Karpas-422 (cell line): ENCODE data around the gene SNAP29. TPM values are rescaled to one million over a fixed set of nuclear protein-coding genes. Genes with fewer than 3 reads are reported as not detected.
A peak's percentile ranks its signal among the peaks of the same experiment; 100 is the strongest.

Source experiments
- DNase-seq: peaks from one replicate; pipeline ENCODE4 v3.0.0-alpha.2; 2015
- H2AFZ ChIP-seq: fragments of 200-600 bp; sonication (generic); 2 replicates; pipeline ENCODE4 v1.6.1; 2014; ENCODE audit warnings: antibody characterized with exemption, low read length, mixed read lengths
- H3K27ac ChIP-seq: fragments of 200-600 bp; sonication (generic); 2 replicates; pipeline ENCODE4 v1.5.1; 2014; ENCODE audit warnings: mild to moderate bottlenecking, low read length, moderate library complexity
- H3K27me3 ChIP-seq: fragments of 200-600 bp; sonication (generic); 2 replicates; pipeline ENCODE4 v1.6.1; 2014; ENCODE audit warnings: low read length, mixed read lengths
- H3K36me3 ChIP-seq: fragments of 200-600 bp; sonication (generic); 2 replicates; pipeline ENCODE4 v1.6.1; 2014; ENCODE audit warnings: low read length, mixed read lengths; ENCODE audit not compliant: insufficient read depth
- H3K4me1 ChIP-seq: fragments of 200-600 bp; sonication (generic); 2 replicates; pipeline ENCODE4 v1.6.1; 2014; ENCODE audit warnings: mild to moderate bottlenecking, low read length, mixed read lengths
- H3K4me2 ChIP-seq: fragments of 200-600 bp; sonication (generic); 2 replicates; pipeline ENCODE4 v1.6.1; 2014; ENCODE audit warnings: low read length, low read depth, mild to moderate bottlenecking; ENCODE audit not compliant: poor library complexity, severe bottlenecking
- H3K4me3 ChIP-seq: fragments of 200-600 bp; sonication (generic); 2 replicates; pipeline ENCODE4 v1.5.1; 2014; ENCODE audit warnings: mild to moderate bottlenecking, antibody characterized with exemption, low read length, mixed read lengths
- H3K79me2 ChIP-seq: fragments of 200-600 bp; sonication (generic); 2 replicates; pipeline ENCODE4 v1.6.1; 2014; ENCODE audit warnings: mild to moderate bottlenecking, low read length, mixed read lengths
- H3K9ac ChIP-seq: fragments of 200-600 bp; sonication (generic); 2 replicates; pipeline ENCODE4 v1.6.0; 2014; ENCODE audit warnings: low read length
- H3K9me2 ChIP-seq: fragments of 200-600 bp; sonication (generic), shearing (Covaris generic); replicated peaks from 2 replicates; pipeline ENCODE4 v1.6.0; 2014; ENCODE audit warnings: mild to moderate bottlenecking, low read length, moderate library complexity; ENCODE audit not compliant: insufficient read depth
- H3K9me3 ChIP-seq: fragments of 300-700, 200-600 bp; sonication (generic); 2 replicates; pipeline ENCODE4 v1.6.1; 2014; ENCODE audit warnings: low read length, mixed read lengths
- H4K20me1 ChIP-seq: fragments of 200-600 bp; sonication (generic); 2 replicates; pipeline ENCODE4 v1.6.1; 2014; ENCODE audit warnings: mild to moderate bottlenecking, antibody characterized with exemption, low read length, low read depth; ENCODE audit not compliant: insufficient read depth
- total RNA-seq: library from RNA; depleted of rRNA; stranded (reverse); fragments of >200 nt; shearing (Covaris generic); gene quantifications from 2 replicates; pipeline ENCODE4 v1.2.3, GENCODE V29; 2014; ENCODE audit warnings: low replicate concordance; rRNA removed

SNAP29 gene
- total RNA-seq = 10.1 and 17.4 TPM in 2 replicates

DNA sequence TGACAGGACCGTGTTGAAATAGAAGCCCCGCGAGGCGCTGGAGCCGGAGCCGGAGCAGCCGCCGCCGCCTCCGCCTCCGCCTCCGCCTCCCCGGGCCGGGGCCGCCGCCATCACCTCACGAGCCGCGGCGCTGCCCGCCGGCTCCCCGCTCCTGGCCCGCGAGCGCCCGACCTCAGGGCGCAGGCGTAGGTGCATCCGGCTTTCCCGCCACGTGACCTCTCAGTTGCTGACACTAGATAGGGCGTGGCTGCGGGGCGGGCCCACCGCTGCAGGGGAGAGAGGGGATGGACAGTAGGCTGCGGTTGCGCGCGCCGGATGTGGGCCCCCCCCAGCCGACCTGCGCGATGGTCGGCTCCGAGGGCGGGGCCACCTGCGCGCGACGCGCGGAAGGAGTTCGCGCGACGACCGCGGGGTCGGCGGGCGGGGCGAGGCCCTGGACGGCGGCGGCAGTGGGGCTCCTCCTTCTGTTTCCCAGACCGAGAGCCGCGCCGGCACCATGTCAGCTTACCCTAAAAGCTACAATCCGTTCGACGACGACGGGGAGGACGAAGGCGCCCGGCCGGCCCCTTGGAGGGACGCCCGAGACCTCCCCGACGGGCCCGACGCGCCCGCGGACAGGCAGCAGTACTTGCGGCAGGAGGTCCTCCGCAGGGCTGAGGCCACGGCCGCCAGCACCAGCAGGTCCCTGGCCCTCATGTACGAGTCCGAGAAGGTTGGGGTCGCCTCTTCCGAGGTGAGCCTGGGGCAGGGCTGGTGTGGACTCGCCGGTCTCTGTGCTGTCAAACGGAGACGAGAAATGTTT is at the start of gene SNAP29, which contains the start of gene PI4KA:
Gene SNAP29 (plus strand): TSS at position 393 of the 802 bp plus-strand sequence. CDS start 104 bp downstream, at position 497.
Gene PI4KA (minus strand): TSS at position 197 of the 802 bp plus-strand sequence. CDS start 86 bp downstream, at position 111.
- peak within 1 kb of the TSS; percentile 89 for H3K4me3 ChIP-seq
- H3K27ac ChIP-seq = peak within 1 kb of the TSS; percentile 60
- no peaks in the 10 kb centered on the region for H3K27me3 ChIP-seq
- H3K9me2 ChIP-seq = no peaks in the 10 kb centered on the region
- H3K9me3 ChIP-seq = no peaks in the 10 kb centered on the region
- peak within 1 kb of the TSS; percentile 72 for H2AFZ ChIP-seq
- peaks cover 80% of the 10 kb centered on the region for H3K79me2 ChIP-seq
- peak within 1 kb of the TSS; percentile 91 for H3K4me2 ChIP-seq
- H3K4me1 ChIP-seq = peaks cover 29% of the 10 kb centered on the region
- peak; percentile 99 for DNase-seq
- peak within 1 kb of the TSS; percentile 87 for H3K9ac ChIP-seq
- no peaks in the 10 kb centered on the region for H3K36me3 ChIP-seq
- peaks cover 12% of the 10 kb centered on the region for H4K20me1 ChIP-seq

- H3K27ac ChIP-seq = no peak overlapping the region
- H3K9me2 ChIP-seq = no peaks in the 10 kb centered on the region
- H2AFZ ChIP-seq = no peak overlapping the region
- H3K9ac ChIP-seq = no peak overlapping the region
- no peaks in the 10 kb centered on the region for H3K9me3 ChIP-seq
- peaks cover 26% of the 10 kb centered on the region for H3K36me3 ChIP-seq
- H3K4me2 ChIP-seq = no peak overlapping the region
- H4K20me1 ChIP-seq = no peaks in the 10 kb centered on the region
- H3K4me1 ChIP-seq = no peaks in the 10 kb centered on the region
- H3K4me3 ChIP-seq = no peak overlapping the region
- no peaks in the 10 kb centered on the region for H3K27me3 ChIP-seq
- DNase-seq = no peak
- H3K79me2 ChIP-seq = no peaks in the 10 kb centered on the region
Measured at GRCh38 chr22:20809538-20810185, 49.1 kb upstream of the SNAP29 start.

GRCh38 chr22:20810645-20811044 is 48.2 kb upstream of the SNAP29 start:
- Histone ChIP-seq H3K9ac (no peak overlapping the region), H3K27ac (no peak overlapping the region), H2AFZ (no peak overlapping the region), H3K36me3 (peaks cover 26% of the 10 kb centered on the region), H3K4me1 (no peaks in the 10 kb centered on the region), H3K27me3 (no peaks in the 10 kb centered on the region), H3K4me3 (no peak overlapping the region), H3K79me2 (no peaks in the 10 kb centered on the region), H3K9me3 (no peaks in the 10 kb centered on the region), H3K4me2 (no peak overlapping the region), H4K20me1 (no peaks in the 10 kb centered on the region), H3K9me2 (no peaks in the 10 kb centered on the region)
- DNase-seq = no peak

DNA sequence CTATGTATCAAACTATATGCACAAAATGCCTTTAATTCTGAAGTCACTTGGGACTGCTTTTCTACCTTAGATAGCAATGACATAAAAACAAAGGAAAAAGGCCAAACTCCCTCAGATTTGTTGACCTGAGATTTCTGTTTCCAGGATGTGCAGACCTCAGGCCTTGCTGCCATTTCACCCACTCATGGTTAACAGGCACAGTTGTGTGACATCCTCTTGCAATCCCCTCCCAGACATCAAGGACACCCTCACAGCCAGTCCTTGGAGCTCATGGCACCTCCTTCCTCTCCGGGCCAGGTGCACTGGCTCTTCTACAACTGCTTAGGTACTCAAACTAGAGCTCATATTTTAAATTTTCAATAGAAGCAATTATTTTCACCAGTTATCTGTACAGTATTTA is 47.6 kb upstream of the SNAP29 start:
- Histone ChIP-seq H2AFZ (no peak overlapping the region), H3K9ac (no peak overlapping the region), H3K4me3 (no peak overlapping the region), H4K20me1 (no peaks in the 10 kb centered on the region), H3K27me3 (no peaks in the 10 kb centered on the region), H3K27ac (no peak overlapping the region), H3K9me2 (no peaks in the 10 kb centered on the region), H3K4me1 (no peaks in the 10 kb centered on the region), H3K36me3 (peaks cover 26% of the 10 kb centered on the region), H3K4me2 (no peak overlapping the region), H3K9me3 (no peaks in the 10 kb centered on the region), H3K79me2 (no peaks in the 10 kb centered on the region)
- no peak for DNase-seq

DNA sequence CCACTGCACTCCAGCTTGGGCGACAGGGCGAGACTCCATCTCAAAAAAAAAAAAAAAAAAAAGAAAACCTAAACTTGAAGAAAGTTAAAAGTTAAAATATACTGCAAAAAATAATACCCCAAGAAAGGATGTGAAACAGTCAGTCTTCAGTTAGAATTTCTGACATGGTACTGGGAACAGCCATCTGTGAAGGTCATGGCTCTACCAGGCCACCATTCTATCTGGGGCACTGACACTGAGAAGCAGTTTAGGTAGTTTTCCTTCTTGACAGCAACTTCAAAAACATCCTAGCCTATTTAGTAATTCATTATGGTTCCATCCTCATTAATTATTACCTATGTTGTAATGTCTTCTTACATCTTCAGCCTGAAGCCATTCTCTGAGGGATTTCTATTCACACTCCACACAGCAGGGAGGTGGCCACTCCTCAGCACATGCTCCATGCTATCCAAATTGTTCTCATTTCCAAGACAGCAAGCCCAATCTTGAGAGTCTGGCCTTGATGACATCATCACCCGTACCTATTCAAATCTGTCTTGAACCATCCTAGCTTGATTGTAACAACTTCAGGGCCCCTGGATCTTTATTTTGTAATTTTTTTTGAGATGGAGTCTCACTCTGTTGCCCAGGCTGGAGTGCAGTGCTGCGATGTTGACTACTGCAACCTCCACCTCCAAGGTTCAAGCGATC is 46.7 kb upstream of the SNAP29 start:
- Histone ChIP-seq H3K4me3 (no peak overlapping the region), H3K4me1 (no peaks in the 10 kb centered on the region), H3K4me2 (no peak overlapping the region), H3K9ac (no peak overlapping the region), H3K36me3 (peaks cover 35% of the 10 kb centered on the region), H3K79me2 (no peaks in the 10 kb centered on the region), H3K27me3 (no peaks in the 10 kb centered on the region), H2AFZ (no peak overlapping the region), H4K20me1 (no peaks in the 10 kb centered on the region), H3K27ac (no peak overlapping the region), H3K9me3 (no peaks in the 10 kb centered on the region), H3K9me2 (no peaks in the 10 kb centered on the region)
- no peak for DNase-seq

DNA sequence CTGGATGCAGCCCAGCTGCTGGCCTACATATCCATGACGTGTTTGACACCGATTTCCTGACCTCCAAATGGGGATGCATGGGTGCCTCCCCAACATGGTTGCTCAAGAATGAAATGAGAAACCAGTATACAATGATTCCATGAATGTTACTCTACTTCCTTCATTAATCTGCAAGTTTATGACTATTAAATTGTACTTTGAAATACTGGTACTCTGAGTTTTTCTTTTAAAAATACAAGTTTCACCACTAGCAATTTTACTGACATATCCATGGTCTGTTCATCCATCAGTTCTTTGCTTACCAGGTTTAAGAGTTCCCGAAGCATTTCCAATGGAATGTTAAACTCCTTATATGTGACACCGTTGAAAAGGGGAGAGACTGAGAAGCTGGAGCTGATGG is 45.8 kb upstream of the SNAP29 start:
- no peaks in the 10 kb centered on the region for H3K4me1 ChIP-seq
- H3K9ac ChIP-seq = no peak overlapping the region
- H3K27me3 ChIP-seq = no peaks in the 10 kb centered on the region
- no peak overlapping the region for H3K4me2 ChIP-seq
- no peak overlapping the region for H3K4me3 ChIP-seq
- H3K9me3 ChIP-seq = no peaks in the 10 kb centered on the region
- H3K9me2 ChIP-seq = no peaks in the 10 kb centered on the region
- peaks cover 36% of the 10 kb centered on the region for H3K36me3 ChIP-seq
- no peak overlapping the region for H2AFZ ChIP-seq
- no peaks in the 10 kb centered on the region for H3K79me2 ChIP-seq
- no peak overlapping the region for H3K27ac ChIP-seq
- no peak for DNase-seq
- no peaks in the 10 kb centered on the region for H4K20me1 ChIP-seq

- no peak overlapping the region for H2AFZ ChIP-seq
Measured at GRCh38 chr22:20814221-20814808, 44.5 kb upstream of the SNAP29 start.

More at GRCh38 chr22:20814221-20814808, 44.5 kb upstream of the SNAP29 start:
- Histone ChIP-seq H3K79me2 (no peaks in the 10 kb centered on the region), H3K9me3 (no peaks in the 10 kb centered on the region), H3K27me3 (no peaks in the 10 kb centered on the region), H3K9ac (no peak overlapping the region), H3K4me1 (no peaks in the 10 kb centered on the region), H4K20me1 (no peaks in the 10 kb centered on the region), H3K4me2 (no peak overlapping the region), H3K4me3 (no peak overlapping the region), H3K36me3 (peaks cover 31% of the 10 kb centered on the region), H3K27ac (no peak overlapping the region), H3K9me2 (no peaks in the 10 kb centered on the region)
- no peak for DNase-seq
